PC-3 (cell line): ENCODE data around the gene PFAS. TPM values are rescaled to one million over a fixed set of nuclear protein-coding genes. Genes with fewer than 3 reads are reported as not detected.

Experiments used
- ATAC-seq: fragments of 200-7000 bp; cut with Tn5 transposase; 2 replicates; pipeline ENCODE4 v1.9.1; 2020; ENCODE audit warnings: mild to moderate bottlenecking, moderate library complexity
- BruUV-seq: library from RNA; stranded (reverse); fragments of 400-500 nt; replicated peaks from 2 replicates; lab custom pipeline; 2021; lab: Mats Ljungman, UMichigan
- CTCF ChIA-PET: fragments of 300-600 bp; sonication (Branson Sonifier 250); formaldehyde crosslinking; loops from one replicate; lab custom pipeline; 2022; ENCODE audit warnings: antibody characterized with exemption; lab: Charles Lee
- POLR2A ChIA-PET: fragments of 300-600 bp; sonication (Branson Sonifier 250); formaldehyde crosslinking; loops from one replicate; lab custom pipeline; 2022; ENCODE audit warnings: antibody characterized with exemption; ENCODE audit not compliant: unreplicated experiment; lab: Charles Lee
- DNase-seq: peaks from one replicate; pipeline ENCODE4 v3.0.0-alpha.2; 2015
- H2AFZ ChIP-seq: fragments of 300-600 bp; sonication (generic); 2 replicates; pipeline ENCODE4 v1.6.0; 2016; ENCODE audit warnings: antibody characterized with exemption, low read length
- H3F3A ChIP-seq: fragments of 300-600 bp; sonication (generic); one replicate; pipeline ENCODE4 v1.6.0; 2017; ENCODE audit warnings: antibody characterized with exemption, low read length, control low read depth, mild to moderate bottlenecking; ENCODE audit not compliant: unreplicated experiment
- H3K27ac ChIP-seq: fragments of 300-600 bp; sonication (generic); 2 replicates; pipeline ENCODE4 v1.5.1; 2016; ENCODE audit warnings: mild to moderate bottlenecking, low read length
- H3K27me3 ChIP-seq: fragments of 300-600 bp; sonication (generic); 2 replicates; pipeline ENCODE4 v1.6.1; 2016; ENCODE audit warnings: low read length, mixed read lengths
- H3K36me3 ChIP-seq: fragments of 300-600 bp; sonication (generic); 2 replicates; pipeline ENCODE4 v1.6.1; 2016; ENCODE audit warnings: low read depth, mixed run types, low read length, mixed read lengths
- H3K4me1 ChIP-seq: fragments of 300-600 bp; sonication (generic); 2 replicates; pipeline ENCODE4 v1.5.1; 2016; ENCODE audit warnings: low read length; ENCODE audit not compliant: insufficient read depth
- H3K4me2 ChIP-seq: fragments of 300-600 bp; sonication (generic); 2 replicates; pipeline ENCODE4 v1.6.0; 2016; ENCODE audit warnings: low read length
- H3K4me3 ChIP-seq: fragments of 300-600 bp; sonication (generic); 2 replicates; pipeline ENCODE4 v1.5.1; 2016; ENCODE audit warnings: mild to moderate bottlenecking, low read length, mixed read lengths
- H3K79me2 ChIP-seq: fragments of 300-600 bp; sonication (generic); 2 replicates; pipeline ENCODE4 v1.6.1; 2017; ENCODE audit warnings: low read length, mixed read lengths
- H3K9ac ChIP-seq: fragments of 300-600 bp; sonication (generic); 2 replicates; pipeline ENCODE4 v1.6.0; 2016; ENCODE audit warnings: mild to moderate bottlenecking, low read length
- H3K9me2 ChIP-seq: fragments of 300-600 bp; sonication (generic); replicated peaks from 2 replicates; pipeline ENCODE4 v1.6.1; 2016; ENCODE audit warnings: mixed run types, low read length, mixed read lengths
- H3K9me3 ChIP-seq: fragments of 300-600 bp; sonication (generic); 2 replicates; pipeline ENCODE4 v1.6.1; 2016; ENCODE audit warnings: low read length, mixed read lengths
- H4K20me1 ChIP-seq: fragments of 300-600 bp; sonication (generic); 2 replicates; pipeline ENCODE4 v1.6.1; 2016; ENCODE audit warnings: low read length, mixed read lengths
- CTCF ChIP-seq: fragments of 300-600 bp; sonication (generic); conservative IDR thresholded peaks from 2 replicates; pipeline ENCODE4 v1.5.1; 2017; ENCODE audit warnings: antibody characterized with exemption, low read depth, mild to moderate bottlenecking, low read length
- EZH2 ChIP-seq: fragments of 300-600 bp; sonication (generic); IDR thresholded peaks from one replicate; pipeline ENCODE4 v1.6.1; 2017; ENCODE audit warnings: antibody characterized with exemption, mild to moderate bottlenecking, low read length; ENCODE audit not compliant: unreplicated experiment
- EZH2phosphoT487 ChIP-seq: fragments of 300-600 bp; sonication (generic); IDR thresholded peaks from 2 replicates; pipeline ENCODE4 v1.6.1; 2018; ENCODE audit warnings: mild to moderate bottlenecking, antibody characterized with exemption, low read length, borderline replicate concordance
- intact Hi-C: fragments of 100-400 bp; cut with micrococcal nuclease; formaldehyde crosslinking; loops from 2 replicates; pipeline ENCODE4 v1.9.0; 2023
- total RNA-seq: library from RNA; depleted of rRNA; stranded (reverse); fragments of >200 nt; gene quantifications from 2 replicates; pipeline ENCODE4 v1.2.3, GENCODE V29; 2014

Gene PFAS
- total RNA-seq, 1 experiment from 2014 or later = 29.0 TPM

DNA sequence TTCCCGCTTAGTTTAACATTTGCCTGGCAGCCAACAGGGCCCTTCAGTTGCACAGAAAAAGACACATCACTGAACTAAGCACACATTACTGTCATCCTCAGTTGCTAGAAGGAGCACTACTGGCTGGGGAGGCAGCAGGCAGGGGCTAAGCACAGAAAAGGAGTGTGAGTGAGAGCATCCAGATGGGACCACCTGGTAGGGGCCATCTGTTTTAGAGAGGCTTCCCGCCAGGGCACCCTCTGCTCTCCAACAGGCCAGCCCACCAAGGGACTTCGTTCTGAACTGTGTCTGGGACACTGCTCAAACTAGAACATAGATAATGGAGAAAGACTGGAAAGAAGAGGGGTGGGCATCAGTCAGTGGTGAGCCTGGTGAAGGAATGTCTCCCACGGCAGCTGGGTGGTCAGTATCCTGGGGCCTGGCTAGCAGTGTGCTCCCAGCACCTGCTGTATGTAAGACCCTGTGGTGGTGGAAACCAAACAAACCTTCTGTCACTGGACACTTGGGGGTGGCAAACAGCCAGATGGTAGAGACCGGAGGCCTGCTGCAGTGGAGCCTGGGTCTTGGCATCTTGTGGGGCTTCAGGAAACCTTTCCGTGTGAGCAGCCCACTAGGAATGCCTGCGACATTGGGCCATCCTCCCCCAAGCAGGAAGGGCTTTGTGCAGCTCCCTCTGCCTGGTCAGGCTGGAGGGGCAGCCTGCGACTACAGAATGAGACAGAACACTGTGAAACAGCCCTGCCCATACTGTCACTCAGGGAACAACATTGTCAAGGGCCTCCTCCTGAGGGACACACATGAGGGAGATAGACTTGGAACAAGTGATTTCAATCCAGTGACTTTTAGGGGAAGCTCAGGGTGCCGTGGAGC, 26.6 kb downstream of the PFAS start:
- Histone ChIP-seq H4K20me1 (no peaks in the 10 kb centered on the region), H3K4me3 (no peak overlapping the region), H3K27me3 (no peaks in the 10 kb centered on the region), H3K79me2 (no peaks in the 10 kb centered on the region), H3K27ac (no peak overlapping the region), H2AFZ (no peak overlapping the region), H3K9me3 (no peaks in the 10 kb centered on the region), H3K36me3 (no peaks in the 10 kb centered on the region), H3K4me1 (no peaks in the 10 kb centered on the region), H3F3A (no peaks in the 10 kb centered on the region), H3K4me2 (no peak overlapping the region), H3K9me2 (no peaks in the 10 kb centered on the region), H3K9ac (no peak overlapping the region)
- ChIA-PET CTCF (no interaction called here), POLR2A (no interaction called here)
- intact Hi-C loops = no loop called here
- no TSS peak for BruUV-seq
- DNase-seq (no peak), ATAC-seq (no peak)
- TF ChIP-seq EZH2phosphoT487 (no peak), EZH2 (no peak), CTCF (no peak)

DNA sequence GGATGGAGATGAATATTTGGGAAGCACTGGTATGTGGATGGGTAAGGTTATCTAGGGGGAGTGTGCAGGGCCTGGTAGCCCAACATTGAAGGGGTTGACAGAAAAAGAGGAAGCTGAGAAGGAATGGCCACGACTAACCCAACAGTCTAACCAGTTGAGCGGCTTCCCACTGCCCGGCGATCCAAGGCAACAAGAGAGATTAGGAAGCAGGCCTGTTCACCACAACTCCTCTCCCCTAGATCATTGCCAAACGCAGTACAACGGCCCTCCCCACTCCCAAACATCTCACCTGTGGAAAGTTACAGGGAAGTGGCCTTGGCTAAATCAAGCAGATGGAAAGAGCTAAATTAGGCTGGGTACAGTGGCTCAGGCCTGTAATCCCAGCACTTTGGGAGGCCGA, 28.2 kb downstream of the PFAS start:
- Histone ChIP-seq H3K9ac (no peak overlapping the region), H3K9me2 (no peaks in the 10 kb centered on the region), H3K27me3 (no peaks in the 10 kb centered on the region), H4K20me1 (no peaks in the 10 kb centered on the region), H2AFZ (no peak overlapping the region), H3F3A (no peaks in the 10 kb centered on the region), H3K79me2 (no peaks in the 10 kb centered on the region), H3K4me2 (no peak overlapping the region), H3K36me3 (no peaks in the 10 kb centered on the region), H3K27ac (no peak overlapping the region), H3K4me1 (no peaks in the 10 kb centered on the region), H3K9me3 (no peaks in the 10 kb centered on the region), H3K4me3 (no peak overlapping the region)
- ATAC-seq (no peak), DNase-seq (no peak)
- BruUV-seq = no TSS peak
- intact Hi-C loops = no loop called here
- TF ChIP-seq CTCF = no peak
- TF ChIP-seq EZH2 = no peak
- TF ChIP-seq EZH2phosphoT487 = no peak
- POLR2A ChIA-PET = interaction anchor here (0.7 kb wide), 1 partner anchor 36 kb away, joined by 4 read pairs; no protein-coding TSS in a partner anchor
- CTCF ChIA-PET = no interaction called here

GRCh38 chr17:8282345-8282744, 33.3 kb downstream of the PFAS start:
- no peaks in the 10 kb centered on the region for H3F3A ChIP-seq
- no peak overlapping the region for H3K4me2 ChIP-seq
- ChIA-PET POLR2A (no interaction called here), CTCF (no interaction called here)
- no peaks in the 10 kb centered on the region for H4K20me1 ChIP-seq
- H3K27me3 ChIP-seq = no peaks in the 10 kb centered on the region
- no peaks in the 10 kb centered on the region for H3K79me2 ChIP-seq
- H3K9ac ChIP-seq = no peak overlapping the region
- ATAC-seq (no peak), DNase-seq (no peak)
- no peak overlapping the region for H2AFZ ChIP-seq
- H3K9me2 ChIP-seq = no peaks in the 10 kb centered on the region
- no peaks in the 10 kb centered on the region for H3K9me3 ChIP-seq
- no peak overlapping the region for H3K4me3 ChIP-seq
- H3K36me3 ChIP-seq = no peaks in the 10 kb centered on the region
- H3K4me1 ChIP-seq = no peaks in the 10 kb centered on the region
- BruUV-seq = no TSS peak
- intact Hi-C loops = no loop called here
- H3K27ac ChIP-seq = no peak overlapping the region
- no peak for TF ChIP-seq EZH2phosphoT487
- no peak for TF ChIP-seq CTCF
- TF ChIP-seq EZH2 = no peak
